Calu3 (cell line): ENCODE results near the gene PIP4K2C. TPM values are rescaled to one million over a fixed set of nuclear protein-coding genes. Genes with fewer than 3 reads are reported as not detected.
"Not testable (repeated sequence)": the region's sequence is repeated elsewhere in the genome, so short reads cannot be mapped to it uniquely, and the experiment has no call there.

Experiments used
- BruUV-seq: library from RNA; stranded (reverse); fragments of 400-500 nt; replicated peaks from 2 replicates; lab custom pipeline; 2021; lab: Mats Ljungman, UMichigan
- CTCF ChIA-PET: fragments of 300-600 bp; sonication (Branson Sonifier 250); formaldehyde crosslinking; loops from one replicate; lab custom pipeline; 2022; ENCODE audit warnings: antibody characterized with exemption; lab: Charles Lee
- DNase-seq: peaks from one replicate; pipeline ENCODE4 v3.0.0; 2022
- H3K27ac Mint-ChIP-seq: one replicate; pipeline ENCODE4 v1.8.0; 2022; ENCODE audit warnings: mixed read lengths; ENCODE audit not compliant: unreplicated experiment
- H3K27me3 Mint-ChIP-seq: one replicate; pipeline ENCODE4 v1.8.0; 2022; ENCODE audit warnings: mixed read lengths; ENCODE audit not compliant: unreplicated experiment
- H3K36me3 Mint-ChIP-seq: one replicate; pipeline ENCODE4 v1.8.0; 2022; ENCODE audit warnings: mild to moderate bottlenecking, moderate library complexity, mixed read lengths; ENCODE audit not compliant: insufficient read depth, unreplicated experiment
- H3K4me1 Mint-ChIP-seq: one replicate; pipeline ENCODE4 v1.8.0; 2022; ENCODE audit warnings: mild to moderate bottlenecking, low read depth, mixed read lengths; ENCODE audit not compliant: unreplicated experiment
- H3K4me3 Mint-ChIP-seq: one replicate; pipeline ENCODE4 v1.8.0; 2022; ENCODE audit warnings: mild to moderate bottlenecking, low read depth, moderate library complexity, mixed read lengths; ENCODE audit not compliant: unreplicated experiment
- H3K9me3 Mint-ChIP-seq: one replicate; pipeline ENCODE4 v1.8.0; 2022; ENCODE audit warnings: low read depth, mixed read lengths; ENCODE audit not compliant: unreplicated experiment
- CTCF ChIP-seq: fragments of 200-600 bp; IDR thresholded peaks from one replicate; pipeline ENCODE4 v1.8.0; 2022; ENCODE audit warnings: antibody characterized with exemption; ENCODE audit not compliant: unreplicated experiment
- intact Hi-C: fragments of 100-400 bp; cut with micrococcal nuclease; formaldehyde crosslinking; loops from one replicate; pipeline ENCODE4 v1.10.0; 2022; ENCODE audit not compliant: unreplicated experiment
- total RNA-seq: library from RNA; stranded (reverse); gene quantifications from 2 replicates; pipeline ENCODE4 v1.2.3, GENCODE V29; 2022

Gene PIP4K2C
- total RNA-seq, 1 experiment from 2014 or later: 66.3 TPM

GRCh38 chr12:57554897-57555296 lies 36.1 kb upstream of the PIP4K2C start:
- no peak for DNase-seq
- H3K4me3 Mint-ChIP-seq: no peak overlapping the region
- no peaks in the 10 kb centered on the region for H3K9me3 Mint-ChIP-seq
- no peaks in the 10 kb centered on the region for H3K36me3 Mint-ChIP-seq
- intact Hi-C loops: no loop called here
- no peak for TF ChIP-seq CTCF
- no peak overlapping the region for H3K27ac Mint-ChIP-seq
- H3K4me1 Mint-ChIP-seq: peaks cover 7% of the 10 kb centered on the region
- H3K27me3 Mint-ChIP-seq: peaks cover 52% of the 10 kb centered on the region
- BruUV-seq: no TSS peak
- CTCF ChIA-PET: no interaction called here

DNA sequence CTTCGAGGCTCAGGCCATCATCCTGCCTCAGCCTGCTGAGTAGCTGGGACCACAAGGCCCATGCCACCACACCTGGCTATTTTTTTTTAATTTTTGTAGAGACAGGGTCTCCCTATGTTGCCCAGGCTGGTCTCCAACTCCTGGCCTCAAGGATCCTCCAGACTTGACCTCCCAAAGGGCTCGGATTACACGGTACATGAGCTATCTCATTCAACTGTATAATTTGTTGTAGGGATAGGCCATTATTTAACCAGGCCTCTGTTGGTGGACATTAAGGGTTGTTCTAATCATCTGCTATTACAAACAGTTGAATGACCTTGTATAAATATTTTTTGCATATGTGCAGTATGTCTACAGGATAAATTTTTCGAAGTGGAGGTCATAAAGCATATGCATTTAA lies 32.1 kb upstream of the PIP4K2C start:
- no peak overlapping the region for H3K27ac Mint-ChIP-seq
- TF ChIP-seq CTCF: no peak
- intact Hi-C loops: no loop called here
- BruUV-seq: no TSS peak
- CTCF ChIA-PET: no interaction called here
- peaks cover 32% of the 10 kb centered on the region for H3K27me3 Mint-ChIP-seq
- H3K4me1 Mint-ChIP-seq: peaks cover 7% of the 10 kb centered on the region
- H3K4me3 Mint-ChIP-seq: no peak overlapping the region
- DNase-seq: no peak
- no peaks in the 10 kb centered on the region for H3K36me3 Mint-ChIP-seq
- H3K9me3 Mint-ChIP-seq: no peaks in the 10 kb centered on the region

DNA sequence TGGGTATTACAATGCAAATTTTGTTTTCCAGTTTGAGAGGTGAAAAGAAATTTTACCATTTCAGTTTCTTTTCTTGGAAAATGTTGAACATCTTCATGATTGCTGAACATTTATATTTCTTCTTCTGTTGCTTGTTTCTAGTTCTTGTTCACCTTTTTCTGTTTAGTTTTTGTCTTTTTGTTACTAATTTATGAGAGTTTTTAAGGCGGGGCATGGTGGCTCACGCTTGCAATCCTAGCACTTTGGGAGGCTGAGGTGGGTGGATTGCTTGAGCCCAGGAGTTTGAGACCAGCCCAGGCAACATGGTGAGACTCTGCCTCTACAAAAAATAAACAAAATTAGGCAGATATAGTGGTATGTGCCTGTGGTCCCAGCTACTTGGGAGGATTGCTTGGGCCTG lies 30.5 kb upstream of the PIP4K2C start:
- Mint-ChIP-seq H3K4me1 (peaks cover 7% of the 10 kb centered on the region), H3K27ac (no peak overlapping the region), H3K36me3 (no peaks in the 10 kb centered on the region), H3K4me3 (no peak overlapping the region), H3K27me3 (peaks cover 35% of the 10 kb centered on the region), H3K9me3 (no peaks in the 10 kb centered on the region)
- no peak for TF ChIP-seq CTCF
- CTCF ChIA-PET: no interaction called here
- BruUV-seq: no TSS peak
- no peak for DNase-seq
- intact Hi-C loops: no loop called here

DNA sequence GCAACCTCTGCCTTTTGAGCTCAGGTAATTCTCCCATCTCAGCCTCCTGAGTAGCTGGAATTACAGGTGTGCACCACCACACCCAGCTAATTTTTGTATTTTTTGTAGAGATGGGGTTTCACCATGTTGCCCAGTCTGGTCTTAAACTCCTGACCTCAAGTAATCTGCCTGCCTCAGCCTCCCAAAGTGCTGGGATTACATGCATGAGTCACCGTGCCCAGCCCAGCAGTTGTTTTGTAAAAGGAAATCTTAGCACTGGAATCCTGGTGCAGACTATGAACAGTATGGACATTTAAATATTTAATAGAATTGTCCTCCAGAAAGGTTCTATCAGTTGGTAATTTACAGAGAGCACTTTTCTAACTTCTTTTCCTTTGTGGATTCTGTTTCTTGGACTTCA lies 29.9 kb upstream of the PIP4K2C start:
- intact Hi-C loops, BruUV-seq, DNase-seq, H3K4me3 Mint-ChIP-seq, H3K9me3 Mint-ChIP-seq, H3K27ac Mint-ChIP-seq, H3K36me3 Mint-ChIP-seq, H3K4me1 Mint-ChIP-seq, CTCF ChIA-PET: not testable (repeated sequence)
- H3K27me3 Mint-ChIP-seq: peaks cover 35% of the 10 kb centered on the region

GRCh38 chr12:57563358-57563757 lies 27.6 kb upstream of the PIP4K2C start:
- H3K27me3 Mint-ChIP-seq: peaks cover 51% of the 10 kb centered on the region
- no peak overlapping the region for H3K27ac Mint-ChIP-seq
- no TSS peak for BruUV-seq
- intact Hi-C loops: no loop called here
- H3K4me1 Mint-ChIP-seq: no peaks in the 10 kb centered on the region
- H3K4me3 Mint-ChIP-seq: no peak overlapping the region
- TF ChIP-seq CTCF: no peak
- no peak for DNase-seq
- CTCF ChIA-PET: no interaction called here
- no peaks in the 10 kb centered on the region for H3K36me3 Mint-ChIP-seq
- H3K9me3 Mint-ChIP-seq: no peaks in the 10 kb centered on the region
